IMR-90 (cell line): ENCODE results near the gene DYNLT2. TPM values are rescaled to one million over a fixed set of nuclear protein-coding genes. Genes with fewer than 3 reads are reported as not detected.
A peak's percentile ranks its signal among the peaks of the same experiment; 100 is the strongest.

Experiments
- ATAC-seq: fragments of 200-7000 bp; cut with Tn5 transposase; 2 replicates; pipeline ENCODE4 v1.9.1; 2020; ENCODE audit warnings: low read depth, mild to moderate bottlenecking, moderate library complexity
- BruUV-seq: library from RNA; stranded (reverse); fragments of 400-500 nt; replicated peaks from 2 replicates; lab custom pipeline; 2021; lab: Mats Ljungman, UMichigan
- CTCF ChIA-PET: fragments of 300-600 bp; formaldehyde crosslinking; extraction: SDS; loops from one replicate; lab custom pipeline; 2021; ENCODE audit warnings: antibody characterized with exemption; lab: Yijun Ruan, JAX
- POLR2A ChIA-PET: fragments of 300-600 bp; sonication (Branson Sonifier 250); formaldehyde crosslinking; loops from one replicate; lab custom pipeline; 2022; ENCODE audit warnings: antibody characterized with exemption; ENCODE audit not compliant: unreplicated experiment; lab: Charles Lee
- DNase-seq: peaks from one replicate; pipeline ENCODE4 v3.0.0; 2013
- H2AFZ ChIP-seq: replicated peaks from 2 replicates; pipeline ENCODE3; 2013; ENCODE audit warnings: low read length, mild to moderate bottlenecking; ENCODE audit not compliant: poor library complexity
- H2AK5ac ChIP-seq: 2 replicates; pipeline ENCODE4 v1.6.1; 2013; ENCODE audit warnings: low read depth, low read length, inconsistent platforms
- H2AK9ac ChIP-seq: replicated peaks from 2 replicates; pipeline ENCODE3; 2013; ENCODE audit warnings: mild to moderate bottlenecking, low read depth, low read length, moderate library complexity; ENCODE audit not compliant: poor library complexity
- H2BK120ac ChIP-seq: 2 replicates; pipeline ENCODE4 v1.6.1; 2013; ENCODE audit warnings: low read depth, low read length, inconsistent platforms
- H2BK15ac ChIP-seq: 3 replicates; pipeline ENCODE4 v1.6.1; 2013; ENCODE audit warnings: low read depth, low read length, inconsistent platforms
- H2BK20ac ChIP-seq: 2 replicates; pipeline ENCODE4 v1.6.1; 2013; ENCODE audit warnings: low read depth, mild to moderate bottlenecking, inconsistent platforms, low read length, moderate library complexity
- H2BK5ac ChIP-seq: 2 replicates; pipeline ENCODE4 v1.6.1; 2013; ENCODE audit warnings: mild to moderate bottlenecking, low read depth, low read length, inconsistent platforms; ENCODE audit not compliant: poor library complexity, severe bottlenecking
- H3K14ac ChIP-seq: replicated peaks from 2 replicates; pipeline ENCODE4 v1.6.1; 2013; ENCODE audit warnings: low read depth, low read length, inconsistent platforms
- H3K18ac ChIP-seq: 2 replicates; pipeline ENCODE4 v1.6.1; 2013; ENCODE audit warnings: low read depth, low read length, control low read depth
- H3K23ac ChIP-seq: 2 replicates; pipeline ENCODE4 v1.6.1; 2013; ENCODE audit warnings: low read depth, low read length, inconsistent platforms
- H3K27ac ChIP-seq: 2 replicates; pipeline ENCODE4 v1.5.1; 2013; ENCODE audit warnings: mild to moderate bottlenecking, control low read depth, low read length; ENCODE audit not compliant: insufficient read depth
- H3K27me3 ChIP-seq: 2 replicates; pipeline ENCODE4 v1.6.1; 2013; ENCODE audit warnings: low read length; ENCODE audit not compliant: control insufficient read depth, insufficient read depth
- H3K36me3 ChIP-seq: 2 replicates; pipeline ENCODE4 v1.6.1; 2013; ENCODE audit warnings: low read length, mixed read lengths; ENCODE audit not compliant: control insufficient read depth, insufficient read depth
- H3K4ac ChIP-seq: 2 replicates; pipeline ENCODE4 v1.6.1; 2013; ENCODE audit warnings: low read depth, low read length, inconsistent platforms
- H3K4me1 ChIP-seq: 2 replicates; pipeline ENCODE4 v1.6.1; 2013; ENCODE audit warnings: low read length, mixed read lengths; ENCODE audit not compliant: control insufficient read depth, insufficient read depth
- H3K4me2 ChIP-seq: 2 replicates; pipeline ENCODE4 v1.6.1; 2013; ENCODE audit warnings: low read depth, mild to moderate bottlenecking, control low read depth, low read length, moderate library complexity
- H3K4me3 ChIP-seq: 2 replicates; pipeline ENCODE4 v1.5.1; 2013; ENCODE audit warnings: low read depth, mild to moderate bottlenecking, control low read depth, low read length, moderate library complexity; ENCODE audit not compliant: insufficient read depth
- H3K56ac ChIP-seq: 2 replicates; pipeline ENCODE4 v1.6.1; 2013; ENCODE audit warnings: low read length, inconsistent platforms; ENCODE audit not compliant: insufficient read depth; ENCODE audit errors: extremely low read depth
- H3K79me1 ChIP-seq, 2 experiments: 2 replicates each; pipeline ENCODE4 v1.6.1; 2013; ENCODE audit warnings: low read length in 2 of 2, inconsistent platforms in 1 of 2, low read depth in 1 of 2
- H3K9ac ChIP-seq: 2 replicates; pipeline ENCODE4 v1.6.1; 2013; ENCODE audit warnings: low read depth, low read length, control low read depth
- H3K9me1 ChIP-seq: 2 replicates; pipeline ENCODE4 v1.6.1; 2013; ENCODE audit warnings: low read length, inconsistent platforms; ENCODE audit not compliant: insufficient read depth
- H3K9me3 ChIP-seq: 2 replicates; pipeline ENCODE4 v1.6.1; 2013; ENCODE audit warnings: low read length; ENCODE audit not compliant: control insufficient read depth, insufficient read depth
- H4K20me1 ChIP-seq: 2 replicates; pipeline ENCODE4 v1.6.1; 2013; ENCODE audit warnings: low read length, inconsistent platforms; ENCODE audit not compliant: insufficient read depth
- H4K5ac ChIP-seq: 2 replicates; pipeline ENCODE4 v1.6.1; 2013; ENCODE audit warnings: mild to moderate bottlenecking, low read depth, low read length, control low read depth
- H4K8ac ChIP-seq, 2 experiments: 2 replicates each; pipeline ENCODE4 v1.6.1; 2013; ENCODE audit warnings: low read depth in 2 of 2, low read length in 2 of 2, control low read depth in 1 of 2, inconsistent platforms in 1 of 2
- H4K91ac ChIP-seq: 2 replicates; pipeline ENCODE4 v1.6.1; 2013; ENCODE audit warnings: low read depth, low read length, inconsistent platforms; ENCODE audit not compliant: insufficient read depth
- BHLHE40 ChIP-seq: fragments of 150-350 bp; IDR thresholded peaks from 2 replicates; pipeline ENCODE4 v1.6.1; 2016; ENCODE audit warnings: mild to moderate bottlenecking, low read depth, low read length
- CEBPB ChIP-seq: IDR thresholded peaks from 2 replicates; pipeline ENCODE4 v1.6.1; 2012; ENCODE audit warnings: low read depth, low read length, improper control_type of control experiment
- CHD1 ChIP-seq: IDR thresholded peaks from 2 replicates; pipeline ENCODE4 v1.6.1; 2012; ENCODE audit warnings: low read depth, low read length, improper control_type of control experiment
- FOS ChIP-seq: fragments of 150-350 bp; IDR thresholded peaks from 2 replicates; pipeline ENCODE4 v1.6.1; 2016; ENCODE audit warnings: low read depth, low read length
- MAFK ChIP-seq: IDR thresholded peaks from 2 replicates; pipeline ENCODE4 v1.6.1; 2012; ENCODE audit warnings: low read depth, low read length, improper control_type of control experiment
- MAZ ChIP-seq: IDR thresholded peaks from 2 replicates; pipeline ENCODE4 v1.6.1; 2012; ENCODE audit warnings: low read depth, mild to moderate bottlenecking, low read length, improper control_type of control experiment, moderate library complexity, borderline replicate concordance
- MXI1 ChIP-seq: IDR thresholded peaks from 2 replicates; pipeline ENCODE4 v1.6.1; 2012; ENCODE audit warnings: low read depth, mild to moderate bottlenecking, low read length, moderate library complexity, borderline replicate concordance
- NFE2L2 ChIP-seq: fragments of 150-350 bp; IDR thresholded peaks from 2 replicates; pipeline ENCODE4 v1.6.1; 2016; ENCODE audit warnings: low read depth, mild to moderate bottlenecking, low read length
- POLR2A ChIP-seq: IDR thresholded peaks from 2 replicates; pipeline ENCODE4 v1.6.1; 2012; ENCODE audit warnings: mild to moderate bottlenecking, low read depth, low read length
- RAD21 ChIP-seq: IDR thresholded peaks from 2 replicates; pipeline ENCODE4 v1.6.1; 2012; ENCODE audit warnings: low read length, improper control_type of control experiment
- RCOR1 ChIP-seq: IDR thresholded peaks from 2 replicates; pipeline ENCODE4 v1.6.1; 2012; ENCODE audit warnings: mild to moderate bottlenecking, low read length, improper control_type of control experiment; ENCODE audit not compliant: insufficient replicate concordance
- RFX5 ChIP-seq: IDR thresholded peaks from 2 replicates; pipeline ENCODE4 v1.8.0; 2012; ENCODE audit warnings: low read depth, mild to moderate bottlenecking, low read length, moderate library complexity
- SMC3 ChIP-seq: fragments of 150-350 bp; IDR thresholded peaks from 2 replicates; pipeline ENCODE4 v1.6.1; 2016; ENCODE audit warnings: low read depth, mild to moderate bottlenecking, antibody characterized with exemption, low read length, moderate library complexity
- WGBS, 2 experiments: methylation state at CpG; one replicate each; pipeline versions ENCODE4 v1.1.5 to v1.1.7; 2013; ENCODE audit warnings: missing lambda C conversion rate in 2 of 2; ENCODE audit not compliant: insufficient read length in 1 of 2; ENCODE audit errors: extremely low coverage in 2 of 2; 5-methylcytosine and 5-hydroxymethylcytosine counted together
- dilution Hi-C: fragments of 300-500 bp; cut with HindIII; formaldehyde crosslinking; loops from one replicate; pipeline ENCODE4 v1.14.3; 2018; ENCODE audit warnings: low sequenced_read_pairs; ENCODE audit not compliant: unreplicated experiment
- in situ Hi-C: fragments of 300-500 bp; cut with MboI; formaldehyde crosslinking; loops from 3 replicates; pipeline ENCODE4 v1.14.3; 2019; ENCODE audit warnings: low sequenced_read_pairs, inconsistent platforms, mixed read lengths
- intact Hi-C: fragments of 100-400 bp; cut with micrococcal nuclease; formaldehyde crosslinking; loops from 2 replicates; pipeline ENCODE4 v1.10.0; 2022
- polyA plus RNA-seq, 3 experiments: library from polyadenylated mRNA; depleted of rRNA; stranded (reverse); fragments of >200 nt; gene quantifications; 2 replicates each; pipeline ENCODE4 v1.2.3, GENCODE V29; 2012; ENCODE audit warnings: low replicate concordance in 1 of 3
- total RNA-seq: library from RNA; depleted of rRNA; stranded (reverse); fragments of >200 nt; gene quantifications from 2 replicates; pipeline ENCODE4 v1.2.3, GENCODE V29; 2012
- TF ChIP-seq, protein P1 (sequence below): fragments of 150-350 bp; IDR thresholded peaks from 2 replicates; pipeline ENCODE4 v1.6.1; 2016; ENCODE audit warnings: low read depth, mild to moderate bottlenecking, low read length, moderate library complexity, borderline replicate concordance
- TF ChIP-seq, protein P2 (sequence below): conservative IDR thresholded peaks from 2 replicates; pipeline ENCODE4 v1.5.1; 2012; ENCODE audit warnings: mild to moderate bottlenecking, low read depth, low read length, improper control_type of control experiment

DYNLT2 gene
- total and polyA plus RNA-seq, 2 of the 4 experiments (the other 2 are of a cell fraction): 0.36 to 0.44 TPM

DNA sequence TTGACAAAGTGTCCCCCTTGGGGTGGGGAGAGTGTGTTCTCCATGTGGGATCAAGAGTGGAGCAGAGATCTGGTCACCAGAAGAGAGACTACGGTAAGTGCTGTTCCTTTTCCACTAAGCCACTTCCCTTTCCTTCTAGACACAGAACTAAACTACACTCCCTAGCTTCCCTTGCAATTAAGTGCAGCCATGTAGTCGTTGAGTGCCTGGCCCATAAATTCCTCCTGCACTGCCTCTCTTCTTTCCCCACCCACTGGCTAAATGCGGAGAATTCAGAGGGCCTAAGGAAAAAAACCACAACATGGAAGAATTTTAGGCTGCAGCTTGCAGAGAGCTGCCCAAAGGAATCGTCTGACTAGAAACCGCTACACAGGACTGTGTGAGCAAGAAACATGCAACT lies 51.1 kb downstream of the DYNLT2 start:
- peak; percentile 29 for DNase-seq
- CTCF ChIA-PET: no interaction called here
- H3K27me3 ChIP-seq: no peaks in the 10 kb centered on the region

More for the DNA sequence above, 51.1 kb downstream of the DYNLT2 start:
- Histone ChIP-seq H2AK5ac (no peak overlapping the region), H4K8ac (peak overlapping the region; percentile 31 to 66; a peak in 2 of 4 replicates), H4K5ac (peak overlapping the region; percentile 63), H3K4me3 (no peak overlapping the region; the same call in 1 of the 2 replicates), H2AFZ (no peak overlapping the region), H3K23ac (peak overlapping the region; percentile 80; the same call in 1 of the 2 replicates), H3K36me3 (peaks cover 9% of the 10 kb centered on the region), H3K4ac (peak overlapping the region; percentile 35), H3K9me3 (no peaks in the 10 kb centered on the region), H3K9me1 (peaks cover 9% of the 10 kb centered on the region; the same call in 1 of the 2 replicates), H3K4me2 (peak overlapping the region; percentile 63), H2AK9ac (no peak overlapping the region), H4K20me1 (peaks cover 6% of the 10 kb centered on the region; the same call in 1 of the 2 replicates), H3K79me1 (peaks cover 29 to 62% of the 10 kb centered on the region in 2 experiments), H3K18ac (no peak overlapping the region), H3K14ac (no peak overlapping the region), H2BK120ac (peak overlapping the region; percentile 57; the same call in 1 of the 2 replicates), H3K4me1 (peaks cover 9% of the 10 kb centered on the region), H4K91ac (peak overlapping the region; percentile 48), H3K27ac (peak overlapping the region; percentile 35; the same call in 1 of the 2 replicates), H2BK20ac (0 out of 2 replicates have a peak overlapping the region, but pooled peaks have one; percentile 5), H2BK15ac (no peak overlapping the region), H3K56ac (no peak overlapping the region), H3K9ac (peak overlapping the region; percentile 1), H2BK5ac (peak overlapping the region; percentile 16)
- no peak for TF ChIP-seq MXI1
- no peak for TF ChIP-seq CHD1
- no peak for TF ChIP-seq MAZ
- TF ChIP-seq CEBPB: no peak
- no peak for TF ChIP-seq FOS
- TF ChIP-seq POLR2A: no peak
- TF ChIP-seq NFE2L2: no peak
- no peak for TF ChIP-seq SMC3
- no peak for TF ChIP-seq RAD21
- TF ChIP-seq, protein P1, sequence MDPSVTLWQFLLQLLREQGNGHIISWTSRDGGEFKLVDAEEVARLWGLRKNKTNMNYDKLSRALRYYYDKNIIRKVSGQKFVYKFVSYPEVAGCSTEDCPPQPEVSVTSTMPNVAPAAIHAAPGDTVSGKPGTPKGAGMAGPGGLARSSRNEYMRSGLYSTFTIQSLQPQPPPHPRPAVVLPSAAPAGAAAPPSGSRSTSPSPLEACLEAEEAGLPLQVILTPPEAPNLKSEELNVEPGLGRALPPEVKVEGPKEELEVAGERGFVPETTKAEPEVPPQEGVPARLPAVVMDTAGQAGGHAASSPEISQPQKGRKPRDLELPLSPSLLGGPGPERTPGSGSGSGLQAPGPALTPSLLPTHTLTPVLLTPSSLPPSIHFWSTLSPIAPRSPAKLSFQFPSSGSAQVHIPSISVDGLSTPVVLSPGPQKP: no peak
- TF ChIP-seq, protein P2, sequence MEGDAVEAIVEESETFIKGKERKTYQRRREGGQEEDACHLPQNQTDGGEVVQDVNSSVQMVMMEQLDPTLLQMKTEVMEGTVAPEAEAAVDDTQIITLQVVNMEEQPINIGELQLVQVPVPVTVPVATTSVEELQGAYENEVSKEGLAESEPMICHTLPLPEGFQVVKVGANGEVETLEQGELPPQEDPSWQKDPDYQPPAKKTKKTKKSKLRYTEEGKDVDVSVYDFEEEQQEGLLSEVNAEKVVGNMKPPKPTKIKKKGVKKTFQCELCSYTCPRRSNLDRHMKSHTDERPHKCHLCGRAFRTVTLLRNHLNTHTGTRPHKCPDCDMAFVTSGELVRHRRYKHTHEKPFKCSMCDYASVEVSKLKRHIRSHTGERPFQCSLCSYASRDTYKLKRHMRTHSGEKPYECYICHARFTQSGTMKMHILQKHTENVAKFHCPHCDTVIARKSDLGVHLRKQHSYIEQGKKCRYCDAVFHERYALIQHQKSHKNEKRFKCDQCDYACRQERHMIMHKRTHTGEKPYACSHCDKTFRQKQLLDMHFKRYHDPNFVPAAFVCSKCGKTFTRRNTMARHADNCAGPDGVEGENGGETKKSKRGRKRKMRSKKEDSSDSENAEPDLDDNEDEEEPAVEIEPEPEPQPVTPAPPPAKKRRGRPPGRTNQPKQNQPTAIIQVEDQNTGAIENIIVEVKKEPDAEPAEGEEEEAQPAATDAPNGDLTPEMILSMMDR: no peak
- no peak for TF ChIP-seq RCOR1
- TF ChIP-seq BHLHE40: no peak
- no peak for TF ChIP-seq RFX5
- TF ChIP-seq MAFK: no peak
- in situ Hi-C loops (no loop called here), dilution Hi-C loops (no loop called here), intact Hi-C loops (loop anchor here (2.0 to 5.0 kb wide), 3 partner anchors 45 to 448 kb away; partner anchors contain the start of gene THBS2)
- no peak for ATAC-seq
- WGBS, 2 experiments: no CpG with 5 or more reads among the region's 5 CpGs
- no TSS peak for BruUV-seq
- POLR2A ChIA-PET: no interaction called here
